Fibroblast of skin of abdomen (primary cell): ENCODE measurements around the gene RBM20.
A peak's percentile ranks its signal among the peaks of the same experiment; 100 is the strongest.
"Not testable (repeated sequence)": the region's sequence is repeated elsewhere in the genome, so short reads cannot be mapped to it uniquely, and the experiment has no call there.

ENCODE experiments used
- DNase-seq: peaks from one replicate; pipeline ENCODE4 v3.0.0-alpha.2; 2013

Gene RBM20

GRCh38 chr10:110625951-110626855 is 17.9 kb upstream of the RBM20 start:
- DNase-seq: no peak

- no peak for DNase-seq
Measured at GRCh38 chr10:110628161-110628560, 16.0 kb upstream of the RBM20 start.

DNA sequence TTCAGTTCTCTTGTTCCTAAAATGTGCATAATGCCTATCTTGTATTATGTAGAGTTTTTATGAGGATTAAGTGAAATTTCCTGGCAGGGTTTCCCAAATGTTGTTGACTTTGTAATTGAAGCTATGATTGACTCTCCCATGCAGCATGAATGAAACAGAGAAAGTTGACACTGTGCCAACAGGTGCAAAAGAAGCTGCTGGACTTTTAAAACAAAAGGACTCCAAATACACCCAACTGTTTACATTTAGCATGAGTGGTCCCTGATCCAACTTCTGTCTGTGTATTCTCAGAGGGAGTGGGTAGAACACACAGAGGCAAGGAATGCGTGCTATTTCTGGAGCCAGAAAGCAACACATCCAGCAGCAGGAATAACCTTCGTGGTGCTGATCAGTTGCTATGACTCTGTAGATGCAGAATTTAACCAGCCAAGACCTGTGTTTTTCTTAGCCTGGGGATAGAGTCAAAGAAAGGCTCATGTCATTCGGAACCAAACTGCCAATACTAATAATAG is 14.4 kb upstream of the RBM20 start:
- DNase-seq: peak; percentile 69

DNA sequence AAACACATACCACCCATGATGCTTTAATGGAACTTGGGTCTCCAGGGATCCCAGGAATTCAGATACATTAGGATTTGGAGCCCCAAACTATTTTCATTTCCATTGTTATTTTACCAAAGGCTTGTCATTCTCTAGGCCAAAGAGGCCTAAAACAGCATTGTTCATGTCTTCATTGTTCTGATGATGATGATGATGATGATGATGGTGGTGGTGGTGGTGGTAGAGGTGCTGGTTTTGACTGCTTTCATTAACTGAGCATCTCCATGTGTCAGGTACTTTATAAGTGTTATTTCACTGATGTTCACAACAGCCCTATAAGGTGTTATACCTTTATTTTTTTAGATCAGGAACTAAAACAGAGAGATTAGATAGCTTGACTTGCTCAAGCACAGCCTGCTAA is 12.2 kb upstream of the RBM20 start:
- no peak for DNase-seq

DNA sequence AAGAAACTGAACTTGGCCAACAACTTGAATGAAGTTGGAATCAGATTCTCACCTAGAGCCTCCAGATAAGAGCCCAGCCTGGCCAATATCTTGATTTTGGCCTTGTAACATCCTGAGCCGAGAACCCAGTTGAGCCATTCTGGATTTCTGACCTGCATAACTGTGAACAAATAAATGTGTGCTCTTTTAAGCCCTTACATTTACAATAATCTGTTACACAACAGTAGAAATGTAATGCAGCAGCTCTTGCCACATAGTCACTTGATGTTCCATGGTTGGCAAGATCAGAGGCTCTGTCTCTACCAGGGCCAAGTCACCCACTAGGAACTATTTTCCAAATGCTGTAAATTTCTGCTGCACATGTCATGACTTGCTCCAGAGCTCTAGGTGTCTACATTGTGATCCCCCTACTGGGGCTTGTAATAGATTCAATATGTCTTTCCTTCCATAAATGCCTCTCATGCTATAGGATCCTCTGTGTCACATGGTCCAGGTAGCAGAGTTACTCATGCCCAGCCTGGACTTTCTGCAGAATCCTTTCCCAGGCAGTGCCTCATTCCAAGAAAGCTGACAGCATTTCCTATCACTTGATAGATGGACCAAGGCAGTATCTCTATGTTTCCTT is 11.4 kb upstream of the RBM20 start:
- DNase-seq: peak; percentile 42

DNA sequence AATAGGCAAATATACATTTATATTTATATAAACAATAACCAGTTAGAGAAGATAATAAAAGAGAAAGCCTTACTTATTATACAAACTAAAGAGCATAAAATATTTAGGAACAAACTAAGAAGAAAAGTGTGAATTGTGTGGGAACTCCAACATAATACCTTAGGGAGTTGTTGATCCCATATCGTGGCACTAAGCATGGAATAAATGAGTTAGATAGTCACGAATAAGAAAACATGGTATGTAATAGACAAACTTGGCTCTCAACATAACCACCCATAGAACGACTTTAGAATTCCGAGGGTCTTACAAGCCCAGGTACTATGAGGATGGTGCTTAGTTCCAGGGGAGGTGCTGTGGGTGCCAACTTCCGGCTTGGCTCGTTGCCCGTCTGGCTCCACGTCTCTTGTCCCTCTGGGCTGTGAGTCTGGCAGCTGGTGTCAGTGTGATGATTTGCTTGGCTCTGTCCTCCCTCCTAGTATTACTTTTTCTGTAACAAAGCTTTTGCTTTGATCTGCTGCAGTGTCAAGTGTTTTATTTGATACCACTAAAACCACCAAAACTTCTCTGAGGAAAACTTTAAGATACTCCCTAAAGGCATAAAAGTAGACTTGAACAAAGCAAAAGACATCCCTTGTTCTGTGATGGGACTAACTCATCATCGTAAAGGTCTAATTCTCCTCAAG is 9.5 kb upstream of the RBM20 start:
- no peak for DNase-seq

DNA sequence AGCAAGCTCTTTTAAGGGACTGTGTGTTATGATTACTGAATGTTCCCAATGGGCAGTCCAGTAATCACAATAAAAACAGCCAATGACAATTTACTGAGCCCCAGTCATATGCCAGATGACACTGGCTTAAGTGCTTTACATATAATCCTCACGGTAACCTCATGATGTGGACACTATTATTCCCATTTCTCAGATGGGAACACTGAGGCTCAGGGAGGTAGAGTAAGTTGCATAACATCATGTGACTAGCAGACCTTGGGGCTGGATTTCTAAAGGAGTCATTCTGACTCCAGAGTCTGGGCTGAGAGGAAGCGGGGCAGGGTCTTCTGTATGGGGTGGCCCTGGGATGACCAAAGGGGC is 7.6 kb upstream of the RBM20 start:
- no peak for DNase-seq

DNA sequence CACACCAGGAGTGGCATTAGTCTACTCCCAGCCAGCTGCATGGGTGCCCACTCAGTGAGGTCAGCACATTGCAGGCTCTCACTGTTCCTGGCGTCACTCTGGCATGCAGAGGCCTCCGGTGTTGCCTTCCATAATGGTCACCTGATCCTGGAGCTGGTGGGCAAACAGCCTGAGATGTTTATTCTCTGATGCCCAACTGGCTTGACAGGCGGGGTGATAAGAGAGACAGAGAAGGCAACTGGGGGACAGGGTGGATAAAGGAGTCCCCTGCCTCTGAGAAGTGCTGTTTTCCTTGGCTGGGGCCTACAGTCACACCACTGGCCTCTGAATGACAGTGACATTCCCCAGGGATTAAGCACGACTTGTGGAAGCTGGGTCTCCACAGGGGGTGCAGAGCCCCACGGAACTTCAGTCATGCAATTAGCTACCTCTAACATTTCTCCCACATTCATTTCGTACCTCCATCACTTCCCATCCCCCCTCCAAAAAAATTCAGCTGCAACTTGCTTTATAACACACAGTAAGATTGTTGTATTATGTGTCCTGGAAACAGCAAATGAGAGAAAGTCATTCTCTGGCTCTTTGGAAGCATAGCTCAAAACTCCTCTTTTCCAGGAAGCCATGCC is 7.1 kb upstream of the RBM20 start:
- DNase-seq: no peak

DNA sequence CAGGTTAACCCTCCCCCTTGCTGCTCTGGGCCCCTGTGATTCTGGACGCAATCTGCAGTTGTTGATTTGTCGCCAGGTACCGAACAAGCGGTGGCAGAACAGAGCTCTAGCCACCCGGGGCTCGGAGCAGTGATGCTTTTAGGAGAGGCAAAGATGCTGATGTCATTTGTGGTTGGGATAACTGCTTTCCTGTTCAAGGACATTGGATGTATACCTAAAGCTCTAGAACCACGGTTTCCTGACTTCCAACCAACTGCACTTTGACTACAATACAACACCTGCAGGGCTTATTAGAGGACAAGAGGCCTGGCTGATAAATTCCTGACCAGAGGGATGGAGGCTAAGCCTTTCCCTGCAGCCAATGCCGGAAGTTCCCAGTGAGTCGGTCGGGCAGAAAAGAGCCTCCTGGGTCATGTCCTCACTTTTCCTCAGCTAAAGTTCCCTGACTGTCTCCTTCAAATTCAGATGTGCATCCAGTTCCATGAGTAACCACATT is 6.5 kb upstream of the RBM20 start:
- no peak for DNase-seq

DNA sequence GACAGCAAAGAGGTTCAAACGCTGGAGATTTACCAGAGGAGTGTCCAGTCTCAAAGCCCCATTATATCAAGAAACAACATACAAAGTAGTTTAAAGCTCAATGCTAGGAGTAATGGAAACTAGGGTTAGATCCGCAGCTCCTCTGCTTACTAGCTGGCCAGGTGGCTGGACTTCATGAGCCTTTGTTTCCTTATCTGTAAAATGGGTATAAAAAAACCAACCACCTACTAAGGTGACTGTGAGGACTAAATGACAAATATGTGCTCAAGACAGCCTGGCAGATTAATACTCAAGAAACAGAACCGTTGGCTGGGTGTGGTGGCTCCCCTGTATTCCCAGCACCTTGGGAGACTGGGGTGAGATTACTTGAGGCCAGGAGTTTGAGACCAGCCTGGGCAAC is 5.8 kb upstream of the RBM20 start:
- no peak for DNase-seq

DNA sequence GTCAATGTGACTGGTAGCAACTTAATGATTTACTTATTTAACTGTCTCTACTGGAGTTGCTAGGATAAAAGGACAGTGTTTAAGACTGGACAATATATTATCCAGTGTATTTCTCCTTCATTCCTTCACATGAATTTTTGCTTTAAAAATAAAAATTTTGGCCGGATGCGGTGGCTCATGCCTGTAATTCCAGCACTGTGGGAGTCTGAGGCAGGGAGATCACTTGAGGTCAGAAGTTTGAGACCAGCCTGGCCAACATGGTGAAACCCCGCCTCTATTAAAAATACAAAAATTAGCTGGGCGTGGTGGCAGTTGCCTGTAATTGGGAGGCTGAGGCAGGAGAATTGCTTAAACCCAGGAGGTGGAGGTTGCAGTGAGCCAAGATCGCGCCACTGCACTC is 5.1 kb upstream of the RBM20 start:
- DNase-seq: not testable (repeated sequence)

GRCh38 chr10:110639858-110640257 is 4.3 kb upstream of the RBM20 start:
- DNase-seq: not testable (repeated sequence)

GRCh38 chr10:110641256-110641655 is 2.9 kb upstream of the RBM20 start:
- DNase-seq: peak; percentile 55

- no peak for DNase-seq
Measured at GRCh38 chr10:110642204-110643034, 1.7 kb upstream of the RBM20 start.

GRCh38 chr10:110643035-110643652 is 992 bp upstream of the RBM20 start:
- DNase-seq: no peak

GRCh38 chr10:110644598-110645462 is 694 bp downstream of the RBM20 start:
- no peak for DNase-seq

DNA sequence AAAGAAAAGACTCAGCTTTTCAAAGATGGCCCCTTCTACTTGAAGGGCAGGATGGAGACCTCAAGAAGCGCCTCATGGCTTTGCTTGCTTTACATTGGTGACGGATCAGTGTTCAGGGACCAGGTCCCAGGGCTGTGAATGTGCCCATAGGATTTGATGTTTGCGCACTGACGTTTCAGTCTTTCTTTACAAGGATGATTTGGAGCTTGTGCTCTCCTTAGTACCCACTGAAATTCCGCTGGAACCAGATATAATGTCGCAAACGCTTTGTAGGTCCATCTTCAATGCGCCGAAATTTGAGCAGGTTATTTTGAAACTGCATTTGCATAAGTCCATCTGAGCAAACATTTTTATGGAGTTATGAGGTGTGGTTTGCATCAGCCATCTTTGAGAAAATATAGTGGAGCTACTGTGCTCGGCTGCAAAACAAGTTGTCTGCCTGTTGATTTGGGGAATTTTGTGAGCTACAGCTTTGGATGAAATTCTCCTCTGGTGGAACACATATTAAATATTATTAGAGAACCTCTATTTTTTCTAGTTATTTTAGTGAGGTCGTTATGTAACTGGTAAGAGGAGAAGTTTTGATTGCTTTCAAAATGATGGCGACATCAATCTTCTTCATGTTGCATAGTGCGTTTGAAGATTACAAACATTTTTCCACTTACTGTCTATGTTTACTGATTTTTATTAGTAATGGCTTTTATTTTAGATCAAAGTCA is 2.4 kb downstream of the RBM20 start:
- DNase-seq: no peak

DNA sequence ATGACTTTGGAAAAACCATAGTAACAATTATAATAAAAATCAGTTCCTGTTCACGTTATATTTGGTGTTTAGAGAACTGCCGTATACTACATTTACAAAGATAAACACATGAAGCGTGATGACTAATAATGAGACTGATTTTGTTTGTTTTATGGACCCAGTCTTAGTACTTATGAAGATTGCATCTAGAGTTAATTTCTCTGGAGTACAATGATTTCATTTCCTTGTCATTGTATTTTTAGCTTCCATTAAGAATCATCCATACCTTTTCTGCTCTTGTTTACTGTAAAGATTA is 2.9 kb downstream of the RBM20 start:
- DNase-seq: no peak

DNA sequence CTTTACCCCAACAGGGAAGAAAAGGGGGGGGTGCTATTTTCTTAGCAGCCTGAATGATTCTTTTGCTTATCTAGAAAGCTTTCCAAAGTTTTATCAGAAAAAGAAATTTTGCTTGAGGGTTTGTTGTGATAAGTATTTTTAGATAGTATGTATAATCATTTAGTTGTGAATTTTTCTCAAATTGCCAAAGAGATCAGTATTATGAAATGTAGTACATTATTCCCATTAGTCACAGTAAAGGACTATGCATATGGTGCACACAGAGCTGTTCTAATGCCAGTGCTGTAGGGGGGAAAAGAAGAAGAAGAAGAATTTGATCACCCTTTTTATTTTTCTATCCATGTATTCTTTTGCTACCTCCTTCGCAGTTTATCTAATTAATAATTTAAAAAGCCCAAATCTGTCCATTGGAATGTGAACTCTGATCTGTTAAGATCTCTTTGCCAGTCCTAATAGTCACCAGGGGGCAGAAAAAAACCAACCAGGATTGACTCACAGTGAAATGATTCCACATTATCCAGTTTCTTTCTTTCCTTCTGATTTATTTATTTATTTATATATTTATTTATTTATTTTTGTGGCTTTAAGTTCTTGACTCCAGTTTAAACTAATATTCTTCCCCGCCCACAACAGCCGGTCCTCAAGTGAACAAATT is 4.7 kb downstream of the RBM20 start:
- DNase-seq: no peak
